ENCODE data around the gene VPS37D. TPM values are rescaled to one million over a fixed set of nuclear protein-coding genes. Genes with fewer than 3 reads are reported as not detected.
"Not testable (repeated sequence)": the region's sequence is repeated elsewhere in the genome, so short reads cannot be mapped to it uniquely, and the experiment has no call there.

Gene VPS37D
- total RNA-seq, 1 donor from 2014 or later, result 15.6 TPM

GRCh38 chr7:73708961-73709549 is 41.4 kb downstream of the VPS37D start:
- Mint-ChIP-seq H3K4me3 (ENCODE audit: low read depth) (no peak overlapping the region), H3K9me3 (ENCODE audit: low read depth) (no peaks in the 10 kb centered on the region), H3K4me1 (ENCODE audit: low read depth) (no peaks in the 10 kb centered on the region), H3K27me3 (no peaks in the 10 kb centered on the region), H3K27ac (no peak overlapping the region), H3K36me3 (ENCODE audit: insufficient read depth) (no peaks in the 10 kb centered on the region)
- no peak for TF ChIP-seq CTCF (IDR thresholded peaks at IDR 0.05; ENCODE audit: unreplicated experiment)
- no peak for DNase-seq (ENCODE audit: low spot score, unreplicated experiment)

- H3K36me3 Mint-ChIP-seq (ENCODE audit: insufficient read depth), result no peaks in the 10 kb centered on the region
- peaks cover 15% of the 10 kb centered on the region for H3K4me1 Mint-ChIP-seq (ENCODE audit: low read depth)
- H3K27ac Mint-ChIP-seq, result peak overlapping the region; percentile 38
- H3K4me3 Mint-ChIP-seq (ENCODE audit: low read depth), result no peak overlapping the region
- DNase-seq (ENCODE audit: low spot score, unreplicated experiment), result no peak
- no peaks in the 10 kb centered on the region for H3K9me3 Mint-ChIP-seq (ENCODE audit: low read depth)
- no peak for TF ChIP-seq CTCF (IDR thresholded peaks at IDR 0.05; ENCODE audit: unreplicated experiment)
- H3K27me3 Mint-ChIP-seq, result no peaks in the 10 kb centered on the region
Measured at GRCh38 chr7:73712773-73713172, 45.1 kb downstream of the VPS37D start.

- not testable (repeated sequence) for H3K9me3 Mint-ChIP-seq (ENCODE audit: low read depth); H3K27me3 Mint-ChIP-seq; DNase-seq (ENCODE audit: low spot score, unreplicated experiment); H3K36me3 Mint-ChIP-seq (ENCODE audit: insufficient read depth); H3K4me3 Mint-ChIP-seq (ENCODE audit: low read depth); H3K27ac Mint-ChIP-seq
- H3K4me1 Mint-ChIP-seq (ENCODE audit: low read depth), result peaks cover 17% of the 10 kb centered on the region
Measured at GRCh38 chr7:73713319-73713718, 45.7 kb downstream of the VPS37D start.

GRCh38 chr7:73715648-73716317 is 48.2 kb downstream of the VPS37D start:
- Mint-ChIP-seq H3K27ac (peak overlapping the region; percentile 89), H3K36me3 (ENCODE audit: insufficient read depth) (no peaks in the 10 kb centered on the region), H3K4me3 (ENCODE audit: low read depth) (peak overlapping the region; percentile 50), H3K4me1 (ENCODE audit: low read depth) (peaks cover 21% of the 10 kb centered on the region), H3K9me3 (ENCODE audit: low read depth) (no peaks in the 10 kb centered on the region), H3K27me3 (peaks cover 6% of the 10 kb centered on the region)
- DNase-seq (ENCODE audit: low spot score, unreplicated experiment), result no peak
- no peak for TF ChIP-seq CTCF (IDR thresholded peaks at IDR 0.05; ENCODE audit: unreplicated experiment)

- Mint-ChIP-seq H3K4me3 (ENCODE audit: low read depth) (peak overlapping the region; percentile 50), H3K36me3 (ENCODE audit: insufficient read depth) (no peaks in the 10 kb centered on the region), H3K27ac (peak overlapping the region; percentile 89)
Measured at GRCh38 chr7:73716318-73716890, 48.8 kb downstream of the VPS37D start.

More at GRCh38 chr7:73716318-73716890, 48.8 kb downstream of the VPS37D start:
- TF ChIP-seq CTCF (IDR thresholded peaks at IDR 0.05; ENCODE audit: unreplicated experiment), result no peak
- H3K9me3 Mint-ChIP-seq (ENCODE audit: low read depth), result no peaks in the 10 kb centered on the region
- H3K4me1 Mint-ChIP-seq (ENCODE audit: low read depth), result peaks cover 21% of the 10 kb centered on the region
- DNase-seq (ENCODE audit: low spot score, unreplicated experiment), result no peak
- peaks cover 9% of the 10 kb centered on the region for H3K27me3 Mint-ChIP-seq
